Stimulated activated memory B cell treated with anti-CD40 and anti-IgM and Interleukin-4, amounts not matched to agents 10 μg/mL and 1 μg/mL and 100 μg/mL, for 72 hours (primary cell): ENCODE measurements around the gene EPHA8.

Source experiments
- ATAC-seq: fragments of 150-1000 bp; cut with Tn5 transposase; 2 replicates; pipeline ENCODE4 v1.10.0; 2021
- H3K27ac Mint-ChIP-seq: one replicate; pipeline ENCODE4 v1.8.0; 2022; ENCODE audit warnings: mild to moderate bottlenecking, mixed read lengths
- H3K27me3 Mint-ChIP-seq: one replicate; pipeline ENCODE4 v1.8.0; 2022; ENCODE audit warnings: mixed read lengths
- H3K36me3 Mint-ChIP-seq: one replicate; pipeline ENCODE4 v1.8.0; 2022; ENCODE audit warnings: mixed read lengths
- H3K4me1 Mint-ChIP-seq: one replicate; pipeline ENCODE4 v1.8.0; 2022; ENCODE audit warnings: mixed read lengths
- H3K4me3 Mint-ChIP-seq: one replicate; pipeline ENCODE4 v1.8.0; 2022; ENCODE audit warnings: mild to moderate bottlenecking, moderate library complexity, mixed read lengths
- H3K9me3 Mint-ChIP-seq: one replicate; pipeline ENCODE4 v1.8.0; 2022; ENCODE audit warnings: mixed read lengths

The EPHA8 gene

DNA sequence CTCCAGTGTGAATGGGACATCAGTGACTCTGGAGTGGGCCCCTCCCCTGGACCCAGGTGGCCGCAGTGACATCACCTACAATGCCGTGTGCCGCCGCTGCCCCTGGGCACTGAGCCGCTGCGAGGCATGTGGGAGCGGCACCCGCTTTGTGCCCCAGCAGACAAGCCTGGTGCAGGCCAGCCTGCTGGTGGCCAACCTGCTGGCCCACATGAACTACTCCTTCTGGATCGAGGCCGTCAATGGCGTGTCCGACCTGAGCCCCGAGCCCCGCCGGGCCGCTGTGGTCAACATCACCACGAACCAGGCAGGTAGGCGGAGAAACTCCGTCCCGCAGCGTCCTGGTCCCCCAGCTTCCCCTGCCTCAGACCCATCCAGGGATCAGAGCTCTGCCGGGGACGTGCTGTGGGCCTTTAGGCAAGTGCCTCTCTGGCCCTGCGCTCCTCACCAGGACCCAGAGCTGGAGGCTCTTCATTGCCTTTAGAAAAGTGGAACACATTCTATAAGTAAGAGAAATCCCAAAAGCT lies 25.7 kb downstream of the EPHA8 start:
- Mint-ChIP-seq H3K27me3 (peaks cover 40% of the 10 kb centered on the region), H3K27ac (no peak overlapping the region), H3K9me3 (no peaks in the 10 kb centered on the region), H3K4me3 (no peak overlapping the region), H3K4me1 (no peaks in the 10 kb centered on the region), H3K36me3 (no peaks in the 10 kb centered on the region)
- ATAC-seq: no peak

DNA sequence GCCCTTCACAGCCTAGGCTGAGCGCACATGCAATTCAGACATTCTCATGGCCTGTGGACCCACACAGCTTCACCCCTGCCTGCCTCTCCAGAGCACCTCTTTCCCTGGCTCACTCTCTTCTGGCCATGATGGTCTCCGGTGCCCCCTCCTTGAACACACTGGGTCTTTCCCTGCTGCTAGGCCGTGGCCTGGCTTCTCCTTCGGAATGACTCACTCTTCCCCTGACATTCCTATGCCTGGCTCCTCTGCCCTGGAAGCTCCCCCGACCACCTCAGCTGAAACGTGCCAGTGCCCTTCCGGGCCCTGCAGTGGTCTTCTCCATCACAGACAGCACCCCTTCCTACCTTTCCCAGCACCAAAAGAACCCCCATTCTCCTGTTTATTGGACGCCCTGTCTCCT lies 28.3 kb downstream of the EPHA8 start:
- no peak overlapping the region for H3K27ac Mint-ChIP-seq
- H3K9me3 Mint-ChIP-seq: no peaks in the 10 kb centered on the region
- no peaks in the 10 kb centered on the region for H3K36me3 Mint-ChIP-seq
- ATAC-seq: no peak
- H3K4me3 Mint-ChIP-seq: no peak overlapping the region
- H3K4me1 Mint-ChIP-seq: no peaks in the 10 kb centered on the region
- peaks cover 52% of the 10 kb centered on the region for H3K27me3 Mint-ChIP-seq

DNA sequence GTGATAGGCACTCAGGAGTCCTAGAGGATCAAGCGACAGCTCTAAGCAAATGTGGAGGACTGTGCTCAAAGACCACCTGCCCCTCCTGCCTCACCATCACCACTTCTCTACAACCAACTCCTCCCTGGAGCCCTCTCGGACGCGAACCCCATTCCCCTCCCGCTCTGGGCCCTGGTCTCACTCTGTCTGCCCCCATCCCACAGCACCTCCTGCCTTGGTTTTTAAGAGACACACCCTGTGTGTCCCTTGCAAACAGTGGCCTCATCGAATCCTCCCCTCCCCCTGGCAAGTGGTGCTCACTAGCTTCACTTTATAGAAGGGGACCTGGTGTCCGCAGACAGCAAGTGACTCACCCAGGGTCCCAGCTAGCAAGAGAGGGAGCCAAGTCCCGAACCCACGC lies 28.8 kb downstream of the EPHA8 start:
- H3K36me3 Mint-ChIP-seq: no peaks in the 10 kb centered on the region
- H3K4me1 Mint-ChIP-seq: no peaks in the 10 kb centered on the region
- peaks cover 56% of the 10 kb centered on the region for H3K27me3 Mint-ChIP-seq
- no peaks in the 10 kb centered on the region for H3K9me3 Mint-ChIP-seq
- no peak overlapping the region for H3K4me3 Mint-ChIP-seq
- ATAC-seq: no peak
- H3K27ac Mint-ChIP-seq: no peak overlapping the region

DNA sequence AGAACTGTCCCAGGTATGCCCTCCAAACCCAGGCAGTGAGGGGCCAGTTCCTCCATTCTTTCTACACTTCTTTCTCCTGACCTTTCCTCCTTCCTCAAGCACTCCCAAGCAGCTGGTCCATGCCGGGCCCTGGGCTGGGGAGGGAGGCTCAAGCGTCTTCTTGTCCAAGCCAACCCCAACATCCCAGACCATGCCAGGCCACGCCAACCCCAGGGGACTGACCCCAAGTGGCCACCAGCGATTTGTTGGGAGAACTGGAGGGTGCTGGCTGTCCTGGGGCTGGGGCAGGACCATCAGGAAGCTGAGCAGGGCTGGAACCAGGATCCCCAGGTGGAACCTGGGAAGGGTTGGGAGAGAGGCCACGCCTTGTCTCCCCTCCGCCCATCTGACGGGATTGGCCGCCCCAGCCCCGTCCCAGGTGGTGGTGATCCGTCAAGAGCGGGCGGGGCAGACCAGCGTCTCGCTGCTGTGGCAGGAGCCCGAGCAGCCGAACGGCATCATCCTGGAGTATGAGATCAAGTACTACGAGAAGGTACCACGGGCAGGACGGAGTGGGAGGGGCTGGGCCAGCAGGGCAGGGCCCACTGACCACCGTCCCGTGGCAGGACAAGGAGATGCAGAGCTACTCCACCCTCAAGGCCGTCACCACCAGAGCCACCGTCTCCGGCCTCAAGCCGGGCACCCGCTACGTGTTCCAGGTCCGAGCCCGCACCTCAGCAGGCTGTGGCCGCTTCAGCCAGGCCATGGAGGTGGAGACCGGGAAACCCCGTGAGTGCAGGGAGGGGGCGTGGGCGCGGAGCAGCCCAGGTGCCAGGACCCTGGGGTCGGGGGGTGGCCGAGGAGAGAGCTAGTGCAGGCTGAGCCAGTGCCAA lies 29.9 kb downstream of the EPHA8 start:
- no peaks in the 10 kb centered on the region for H3K4me1 Mint-ChIP-seq
- H3K27me3 Mint-ChIP-seq: peaks cover 63% of the 10 kb centered on the region
- no peaks in the 10 kb centered on the region for H3K9me3 Mint-ChIP-seq
- H3K36me3 Mint-ChIP-seq: no peaks in the 10 kb centered on the region
- no peak for ATAC-seq
- no peak overlapping the region for H3K27ac Mint-ChIP-seq
- H3K4me3 Mint-ChIP-seq: no peak overlapping the region

DNA sequence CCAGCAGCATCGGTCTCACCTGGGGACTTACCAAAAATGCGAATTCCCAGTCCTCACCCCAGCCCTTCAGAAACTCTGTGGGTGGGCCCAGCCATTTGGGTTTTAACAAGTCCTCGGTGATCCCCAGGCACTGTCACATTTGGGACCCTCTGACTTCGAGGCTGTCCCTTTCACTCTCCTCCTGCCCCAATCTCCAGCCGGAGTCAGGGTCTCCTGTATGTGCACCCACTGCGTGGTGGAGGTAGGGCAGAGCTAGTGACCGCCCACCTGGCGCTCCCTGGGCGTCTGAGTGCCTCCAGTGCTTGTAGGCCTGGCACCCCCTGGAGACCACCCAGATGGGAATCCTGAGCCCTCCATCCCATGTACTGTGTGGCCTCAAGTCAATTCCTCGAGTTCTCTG lies 31.1 kb downstream of the EPHA8 start:
- Mint-ChIP-seq H3K27ac (no peak overlapping the region), H3K4me3 (no peak overlapping the region), H3K27me3 (peaks cover 69% of the 10 kb centered on the region), H3K4me1 (no peaks in the 10 kb centered on the region), H3K36me3 (no peaks in the 10 kb centered on the region), H3K9me3 (no peaks in the 10 kb centered on the region)
- no peak for ATAC-seq

DNA sequence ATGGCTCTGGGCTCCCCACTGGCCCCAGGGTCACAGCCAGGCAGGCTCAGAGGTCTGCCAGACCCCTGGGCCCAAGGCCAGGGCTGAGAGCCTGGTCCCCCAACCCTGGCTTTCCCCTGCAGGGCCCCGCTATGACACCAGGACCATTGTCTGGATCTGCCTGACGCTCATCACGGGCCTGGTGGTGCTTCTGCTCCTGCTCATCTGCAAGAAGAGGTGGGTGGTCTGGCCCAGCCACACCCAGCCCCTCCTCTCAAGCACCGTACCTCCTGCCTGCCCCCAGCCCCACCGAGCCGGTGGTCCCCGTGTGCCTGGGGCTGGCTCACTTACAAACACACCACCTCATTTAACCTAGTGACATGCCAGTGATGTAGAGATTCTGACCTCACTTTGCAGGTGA lies 31.8 kb downstream of the EPHA8 start:
- Mint-ChIP-seq H3K4me1 (no peaks in the 10 kb centered on the region), H3K27me3 (peaks cover 67% of the 10 kb centered on the region), H3K36me3 (no peaks in the 10 kb centered on the region), H3K4me3 (no peak overlapping the region), H3K27ac (no peak overlapping the region), H3K9me3 (no peaks in the 10 kb centered on the region)
- ATAC-seq: no peak

DNA sequence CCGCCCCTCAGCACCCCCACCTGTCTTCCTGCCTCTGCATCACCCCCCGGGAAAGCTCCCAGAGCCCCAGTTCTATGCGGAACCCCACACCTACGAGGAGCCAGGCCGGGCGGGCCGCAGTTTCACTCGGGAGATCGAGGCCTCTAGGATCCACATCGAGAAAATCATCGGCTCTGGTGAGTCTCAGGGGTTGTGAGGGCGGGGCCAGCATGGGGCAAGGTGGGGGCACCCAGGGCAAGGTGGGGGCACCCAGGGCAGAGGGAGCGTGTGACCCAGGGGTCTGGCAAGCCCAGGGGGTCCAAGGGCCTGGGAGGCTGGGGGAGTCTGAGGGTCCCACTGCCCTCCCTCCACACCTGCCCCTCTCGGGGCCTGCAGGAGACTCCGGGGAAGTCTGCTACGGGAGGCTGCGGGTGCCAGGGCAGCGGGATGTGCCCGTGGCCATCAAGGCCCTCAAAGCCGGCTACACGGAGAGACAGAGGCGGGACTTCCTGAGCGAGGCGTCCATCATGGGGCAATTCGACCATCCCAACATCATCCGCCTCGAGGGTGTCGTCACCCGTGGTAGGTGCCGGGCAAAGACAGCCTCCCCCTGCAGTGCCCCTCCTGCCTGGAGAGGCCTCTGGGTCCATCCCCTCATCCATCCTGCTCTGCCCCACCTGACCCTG lies 34.1 kb downstream of the EPHA8 start:
- peaks cover 47% of the 10 kb centered on the region for H3K27me3 Mint-ChIP-seq
- ATAC-seq: no peak
- no peaks in the 10 kb centered on the region for H3K9me3 Mint-ChIP-seq
- H3K4me1 Mint-ChIP-seq: no peaks in the 10 kb centered on the region
- H3K36me3 Mint-ChIP-seq: no peaks in the 10 kb centered on the region
- no peak overlapping the region for H3K27ac Mint-ChIP-seq
- H3K4me3 Mint-ChIP-seq: no peak overlapping the region

DNA sequence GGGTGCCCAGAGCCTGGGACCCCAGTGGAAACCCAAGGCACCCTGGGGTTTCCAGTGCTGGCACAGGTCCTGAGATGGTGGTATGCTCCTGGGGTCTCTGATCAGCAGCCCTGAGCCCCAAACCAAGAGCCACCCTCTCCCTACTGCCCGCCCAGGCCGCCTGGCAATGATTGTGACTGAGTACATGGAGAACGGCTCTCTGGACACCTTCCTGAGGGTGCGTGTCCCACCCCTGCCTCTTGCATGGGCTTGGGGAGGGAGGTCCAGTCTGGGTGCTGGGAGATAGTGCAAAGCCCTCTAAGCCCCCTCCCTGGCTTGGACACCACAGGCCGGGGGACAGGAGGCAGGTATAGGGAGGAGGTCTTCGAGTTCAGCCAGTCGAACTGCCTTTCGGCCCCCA lies 34.7 kb downstream of the EPHA8 start:
- peaks cover 47% of the 10 kb centered on the region for H3K27me3 Mint-ChIP-seq
- H3K36me3 Mint-ChIP-seq: no peaks in the 10 kb centered on the region
- no peak for ATAC-seq
- H3K9me3 Mint-ChIP-seq: no peaks in the 10 kb centered on the region
- no peaks in the 10 kb centered on the region for H3K4me1 Mint-ChIP-seq
- H3K27ac Mint-ChIP-seq: no peak overlapping the region
- H3K4me3 Mint-ChIP-seq: no peak overlapping the region

DNA sequence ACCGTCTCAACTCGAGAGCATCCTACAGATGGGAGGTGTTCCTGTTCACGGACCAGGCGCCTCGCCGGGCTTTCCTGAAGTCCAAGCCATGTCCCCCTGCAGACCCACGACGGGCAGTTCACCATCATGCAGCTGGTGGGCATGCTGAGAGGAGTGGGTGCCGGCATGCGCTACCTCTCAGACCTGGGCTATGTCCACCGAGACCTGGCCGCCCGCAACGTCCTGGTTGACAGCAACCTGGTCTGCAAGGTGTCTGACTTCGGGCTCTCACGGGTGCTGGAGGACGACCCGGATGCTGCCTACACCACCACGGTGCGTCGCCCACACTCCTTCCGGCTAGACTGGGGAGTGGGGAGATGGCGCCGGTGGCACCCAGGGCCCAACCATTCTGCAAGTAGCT lies 35.4 kb downstream of the EPHA8 start:
- no peak for ATAC-seq
- Mint-ChIP-seq H3K27me3 (peaks cover 50% of the 10 kb centered on the region), H3K36me3 (no peaks in the 10 kb centered on the region), H3K9me3 (no peaks in the 10 kb centered on the region), H3K4me3 (no peak overlapping the region), H3K27ac (no peak overlapping the region), H3K4me1 (no peaks in the 10 kb centered on the region)

DNA sequence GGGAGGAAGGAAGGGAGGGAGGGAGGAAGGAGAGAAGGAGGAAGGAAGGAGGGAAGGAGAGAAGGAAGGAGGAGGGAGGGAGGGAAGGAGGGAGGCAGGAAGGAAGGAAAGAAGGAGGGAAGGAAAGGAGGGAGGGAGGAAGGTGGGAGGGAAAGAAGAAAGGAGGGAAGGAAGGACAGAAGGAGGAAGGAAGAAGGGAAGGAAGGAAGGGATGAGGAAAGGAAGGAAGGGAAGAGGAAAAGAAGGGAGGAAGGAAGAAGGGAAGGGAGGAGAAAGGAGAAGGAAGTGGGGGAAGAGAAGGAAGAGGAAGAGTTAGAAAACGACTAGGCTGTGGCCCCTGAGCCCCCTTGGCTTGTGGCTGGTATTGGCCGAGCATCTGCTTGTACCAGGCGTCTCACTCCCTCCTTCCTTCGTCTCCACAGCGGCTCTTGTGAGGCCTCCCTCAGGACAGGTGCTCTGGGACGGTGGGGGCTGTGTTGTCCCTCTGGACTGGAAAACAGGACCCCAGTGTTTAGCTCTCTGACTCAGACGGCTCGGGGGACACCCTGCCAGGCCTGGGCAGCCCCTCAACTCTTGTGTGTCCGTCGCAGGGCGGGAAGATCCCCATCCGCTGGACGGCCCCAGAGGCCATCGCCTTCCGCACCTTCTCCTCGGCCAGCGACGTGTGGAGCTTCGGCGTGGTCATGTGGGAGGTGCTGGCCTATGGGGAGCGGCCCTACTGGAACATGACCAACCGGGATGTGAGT lies 37.0 kb downstream of the EPHA8 start:
- H3K27ac Mint-ChIP-seq: no peak overlapping the region
- no peak overlapping the region for H3K4me3 Mint-ChIP-seq
- H3K36me3 Mint-ChIP-seq: no peaks in the 10 kb centered on the region
- ATAC-seq: no peak
- no peaks in the 10 kb centered on the region for H3K4me1 Mint-ChIP-seq
- no peaks in the 10 kb centered on the region for H3K9me3 Mint-ChIP-seq
- H3K27me3 Mint-ChIP-seq: peaks cover 61% of the 10 kb centered on the region

DNA sequence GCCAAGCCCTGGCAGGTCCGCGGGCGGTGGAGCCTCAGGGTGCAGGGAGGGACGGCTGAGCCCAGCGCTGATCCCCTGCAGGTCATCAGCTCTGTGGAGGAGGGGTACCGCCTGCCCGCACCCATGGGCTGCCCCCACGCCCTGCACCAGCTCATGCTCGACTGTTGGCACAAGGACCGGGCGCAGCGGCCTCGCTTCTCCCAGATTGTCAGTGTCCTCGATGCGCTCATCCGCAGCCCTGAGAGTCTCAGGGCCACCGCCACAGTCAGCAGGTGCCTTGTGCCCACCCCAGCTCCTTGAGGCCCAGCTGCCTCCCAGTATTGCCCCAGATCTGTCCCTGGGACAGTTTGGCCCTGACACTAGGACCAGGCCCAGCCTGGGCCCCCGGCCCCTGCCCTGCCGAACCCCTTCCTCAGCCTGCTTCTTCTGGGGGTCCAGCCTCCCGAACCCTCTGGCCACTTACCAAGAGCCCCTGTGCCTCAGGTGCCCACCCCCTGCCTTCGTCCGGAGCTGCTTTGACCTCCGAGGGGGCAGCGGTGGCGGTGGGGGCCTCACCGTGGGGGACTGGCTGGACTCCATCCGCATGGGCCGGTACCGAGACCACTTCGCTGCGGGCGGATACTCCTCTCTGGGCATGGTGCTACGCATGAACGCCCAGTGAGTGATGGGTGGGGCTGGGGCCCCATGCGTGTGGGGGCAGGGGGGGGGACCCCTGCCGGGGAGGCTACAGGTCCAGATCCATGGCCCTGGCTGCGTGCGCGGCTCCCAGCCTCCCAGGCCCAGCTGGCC lies 37.7 kb downstream of the EPHA8 start:
- Mint-ChIP-seq H3K27me3 (peaks cover 61% of the 10 kb centered on the region), H3K36me3 (no peaks in the 10 kb centered on the region), H3K4me1 (no peaks in the 10 kb centered on the region), H3K9me3 (no peaks in the 10 kb centered on the region), H3K4me3 (no peak overlapping the region), H3K27ac (no peak overlapping the region)
- peak; percentile 34 for ATAC-seq

DNA sequence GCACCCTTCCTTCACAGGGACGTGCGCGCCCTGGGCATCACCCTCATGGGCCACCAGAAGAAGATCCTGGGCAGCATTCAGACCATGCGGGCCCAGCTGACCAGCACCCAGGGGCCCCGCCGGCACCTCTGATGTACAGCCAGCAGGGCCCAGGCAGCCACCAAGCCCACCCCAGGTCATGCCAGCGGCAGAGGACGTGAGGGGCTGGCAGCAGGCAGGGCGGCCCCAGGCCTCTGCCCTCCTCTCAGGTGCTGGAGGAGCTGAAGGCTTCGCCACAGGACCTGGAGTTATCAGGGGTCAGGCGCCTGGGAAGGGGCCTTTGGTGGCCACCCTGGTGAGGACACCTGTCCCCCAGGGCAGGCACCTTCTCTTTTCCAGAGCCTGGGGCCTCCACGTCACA lies 38.3 kb downstream of the EPHA8 start:
- H3K27me3 Mint-ChIP-seq: peaks cover 59% of the 10 kb centered on the region
- no peak overlapping the region for H3K4me3 Mint-ChIP-seq
- no peaks in the 10 kb centered on the region for H3K9me3 Mint-ChIP-seq
- H3K36me3 Mint-ChIP-seq: no peaks in the 10 kb centered on the region
- H3K4me1 Mint-ChIP-seq: no peaks in the 10 kb centered on the region
- H3K27ac Mint-ChIP-seq: no peak overlapping the region
- no peak for ATAC-seq

DNA sequence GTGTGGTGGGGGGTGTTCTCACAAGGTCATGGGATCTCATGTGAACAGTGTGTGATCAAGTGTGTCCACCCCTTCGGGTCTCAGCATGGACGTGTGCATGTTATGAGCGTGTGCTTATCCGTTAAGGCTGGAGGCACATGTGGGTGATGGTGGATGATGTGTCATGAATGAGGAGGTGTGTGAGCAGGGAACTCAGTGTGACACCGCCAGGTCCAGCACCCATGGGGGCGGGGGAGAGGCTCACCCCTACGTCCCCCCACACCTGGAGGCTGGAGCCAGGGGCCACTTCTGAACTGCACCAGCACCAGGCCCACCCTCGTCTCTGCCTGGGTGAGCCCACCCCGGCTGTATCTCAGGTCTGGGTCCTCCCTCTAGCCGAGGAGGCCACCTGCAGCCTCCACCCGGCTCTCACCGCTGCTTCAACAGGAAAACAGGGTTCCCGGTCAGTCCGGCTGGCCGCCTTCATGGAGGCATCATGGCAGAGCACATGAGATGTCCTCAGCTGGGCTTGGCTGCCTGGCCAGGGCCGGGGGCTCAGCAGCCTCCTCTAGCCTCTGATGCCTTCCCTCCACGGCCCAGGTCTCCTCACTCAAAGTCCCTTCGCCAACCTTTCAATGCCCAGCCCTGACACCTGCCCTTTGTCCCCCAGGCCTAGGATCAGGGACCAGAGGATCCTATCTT lies 38.9 kb downstream of the EPHA8 start:
- Mint-ChIP-seq H3K9me3 (no peaks in the 10 kb centered on the region), H3K4me1 (no peaks in the 10 kb centered on the region), H3K27ac (no peak overlapping the region), H3K4me3 (no peak overlapping the region), H3K27me3 (peaks cover 55% of the 10 kb centered on the region), H3K36me3 (no peaks in the 10 kb centered on the region)
- ATAC-seq: peak; percentile 21

DNA sequence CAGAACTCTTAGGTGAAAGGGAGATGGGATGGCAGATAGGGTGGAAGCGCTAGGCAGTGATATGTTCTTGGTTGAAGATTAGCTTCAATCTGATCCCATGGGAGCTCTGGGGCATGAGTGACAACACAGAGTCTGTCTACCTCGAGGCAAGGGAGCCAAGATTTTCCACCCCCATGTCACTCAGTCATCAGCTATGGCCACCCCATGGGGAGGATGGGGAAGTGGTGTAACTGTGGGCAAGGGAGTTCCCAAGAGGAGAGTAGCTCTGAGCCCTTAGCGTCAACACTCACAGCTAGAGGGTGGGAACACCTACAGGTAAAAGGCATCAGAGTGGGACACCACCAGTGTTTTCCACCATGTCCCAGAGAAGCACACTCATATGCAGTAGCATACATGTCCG lies 42.9 kb downstream of the EPHA8 start:
- H3K4me1 Mint-ChIP-seq: no peaks in the 10 kb centered on the region
- no peak for ATAC-seq
- peaks cover 78% of the 10 kb centered on the region for H3K27me3 Mint-ChIP-seq
- no peaks in the 10 kb centered on the region for H3K36me3 Mint-ChIP-seq
- no peak overlapping the region for H3K27ac Mint-ChIP-seq
- H3K4me3 Mint-ChIP-seq: no peak overlapping the region
- no peaks in the 10 kb centered on the region for H3K9me3 Mint-ChIP-seq
